DMS79 treated with DMSO at 0.1 percent for 48 hours (cell line): Measurements from ENCODE around the gene TMEM208.

Source experiments
- DNase-seq: peaks from one replicate; lab custom pipeline; 2025; lab: John Stamatoyannopoulos, UW

Gene TMEM208

GRCh38 chr16:67237396-67238277 lies 10.7 kb downstream of the TMEM208 start:
- no peak for DNase-seq

DNA sequence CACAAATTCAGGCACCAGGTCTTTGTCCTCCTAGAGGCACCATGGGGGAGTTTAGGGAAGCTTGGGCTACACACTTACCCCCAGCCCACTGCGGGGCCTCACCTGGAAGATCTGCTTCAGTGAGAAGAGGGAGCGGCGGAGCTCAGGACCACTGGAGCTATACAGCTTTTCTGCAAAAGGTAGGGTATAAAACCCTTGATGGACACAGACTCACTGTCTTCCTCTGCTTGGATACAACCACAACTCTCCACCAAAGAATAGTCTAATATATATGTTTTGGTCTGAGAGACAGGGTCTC lies 11.3 kb downstream of the TMEM208 start:
- no peak for DNase-seq

DNA sequence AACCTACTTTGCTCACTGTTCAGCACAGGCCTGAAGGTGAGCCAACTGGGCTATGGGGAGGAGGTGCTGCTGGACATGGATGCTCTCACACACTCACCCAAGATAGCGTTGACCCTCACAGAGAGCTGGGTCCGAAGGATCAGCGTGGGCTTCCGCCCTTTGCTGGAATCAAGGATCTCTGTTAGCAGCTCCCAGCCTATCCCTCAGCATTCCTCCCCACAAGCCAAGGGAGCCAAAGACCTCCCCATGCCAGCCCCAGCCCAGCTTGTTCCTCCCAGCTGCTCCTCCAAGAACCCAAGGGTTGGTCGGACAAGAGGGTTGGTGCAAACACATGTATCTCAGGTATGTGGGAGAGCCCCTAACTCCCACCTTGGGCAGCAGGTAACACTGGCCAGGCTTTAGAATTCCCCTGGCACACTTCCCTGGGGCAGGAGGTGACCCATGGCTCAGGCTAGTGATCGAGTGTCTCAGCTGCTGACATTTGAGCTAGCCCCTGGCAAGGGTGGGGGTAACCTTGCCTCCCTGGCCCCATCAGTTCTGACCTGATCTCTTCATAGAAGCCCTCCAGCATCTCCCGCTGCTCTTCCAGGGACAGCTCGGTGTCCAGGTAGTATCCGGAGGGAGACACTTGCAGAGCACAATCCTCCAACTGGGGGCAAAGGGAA lies 12.0 kb downstream of the TMEM208 start:
- DNase-seq: no peak

DNA sequence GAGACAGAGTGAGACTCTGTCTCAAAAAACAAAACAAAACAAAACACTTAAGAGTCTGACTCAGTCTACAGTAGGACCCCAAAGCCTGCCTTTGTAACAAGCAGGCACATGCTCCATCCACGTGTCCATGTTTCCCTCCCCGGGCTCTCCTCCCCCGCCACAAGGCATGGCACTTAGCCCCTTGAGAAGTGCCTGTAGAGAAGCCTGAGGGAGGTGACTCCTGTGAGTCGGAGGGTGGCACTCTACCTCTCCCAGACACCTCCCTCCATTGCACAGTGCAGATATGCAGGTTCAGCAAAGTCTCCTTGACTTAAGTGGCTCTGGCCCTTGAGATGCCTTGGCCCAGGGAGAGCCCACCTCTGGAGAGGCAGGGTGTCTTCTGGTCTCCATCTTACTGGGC lies 13.6 kb downstream of the TMEM208 start:
- DNase-seq: peak; percentile 12

DNA sequence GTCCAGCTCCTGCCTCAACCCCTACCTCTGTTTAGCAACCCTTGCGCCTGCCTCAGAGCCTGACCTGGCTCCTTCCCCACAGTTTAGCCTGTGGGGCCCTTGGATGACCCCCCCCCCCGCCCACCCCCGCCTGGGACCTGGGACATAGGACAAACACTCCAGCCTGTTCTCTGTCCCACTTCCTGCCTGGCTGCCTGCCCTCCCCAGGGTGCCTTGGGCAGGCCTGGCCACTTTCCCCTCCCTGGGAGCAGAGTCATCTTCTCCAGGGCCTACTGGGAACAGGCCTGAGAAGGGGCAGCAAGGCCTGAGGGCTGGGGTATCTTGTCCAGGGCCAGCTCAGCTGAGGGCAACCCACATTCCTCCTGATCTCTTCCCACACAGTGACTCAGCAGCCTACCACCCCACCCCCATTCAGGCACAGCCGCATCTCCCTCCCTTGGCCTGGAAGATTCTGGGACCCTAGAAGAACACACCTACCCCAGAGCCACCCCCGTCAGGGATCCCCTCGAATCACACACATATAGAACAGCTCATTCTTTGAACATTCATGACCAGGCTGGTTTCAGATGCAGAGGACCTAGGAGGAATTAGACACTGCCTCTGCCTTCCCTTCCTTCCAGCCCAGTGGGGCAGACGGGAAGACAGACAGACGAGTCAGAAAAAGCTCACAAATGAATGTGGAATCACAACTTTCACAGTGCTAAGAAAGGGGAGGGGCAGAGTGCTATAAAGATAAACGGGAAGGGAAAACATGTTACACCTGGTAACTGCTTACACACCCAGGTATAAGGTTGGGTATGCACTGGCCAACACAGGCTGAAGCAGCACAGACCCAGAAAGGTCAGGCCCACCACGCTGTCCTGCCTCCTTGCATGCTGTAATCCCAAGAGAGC lies 14.3 kb downstream of the TMEM208 start:
- DNase-seq: no peak

DNA sequence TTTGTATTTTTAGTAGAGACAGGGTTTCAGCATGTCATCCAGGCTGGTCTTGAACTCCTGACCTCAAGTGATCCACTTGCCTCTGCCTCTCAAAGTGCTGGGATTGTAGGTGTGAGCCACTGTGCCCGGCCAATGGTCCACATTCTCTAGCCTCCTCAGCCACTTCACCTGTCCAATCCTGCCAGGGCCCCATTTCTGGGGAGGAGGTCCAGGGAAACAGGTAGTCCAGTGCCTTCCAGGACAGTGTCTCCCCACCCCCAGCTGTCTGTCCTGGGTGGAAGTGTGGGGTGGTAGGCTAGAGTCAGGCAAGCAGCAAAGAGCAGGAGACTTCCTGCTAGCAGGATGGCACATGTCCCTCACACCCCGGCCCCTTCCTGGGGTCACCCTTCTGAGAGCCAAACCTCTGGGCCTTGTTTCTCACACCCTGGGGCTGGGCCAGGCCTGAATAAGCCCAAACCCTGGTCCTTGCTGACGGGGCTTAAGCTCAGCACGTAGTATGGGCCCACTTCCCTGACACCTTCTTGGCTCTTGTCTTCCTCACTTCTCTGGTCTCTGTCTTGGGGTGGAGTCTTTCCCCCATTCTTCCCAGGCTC lies 15.3 kb downstream of the TMEM208 start:
- no peak for DNase-seq

GRCh38 chr16:67243481-67243880 lies 16.6 kb downstream of the TMEM208 start:
- no peak for DNase-seq

DNA sequence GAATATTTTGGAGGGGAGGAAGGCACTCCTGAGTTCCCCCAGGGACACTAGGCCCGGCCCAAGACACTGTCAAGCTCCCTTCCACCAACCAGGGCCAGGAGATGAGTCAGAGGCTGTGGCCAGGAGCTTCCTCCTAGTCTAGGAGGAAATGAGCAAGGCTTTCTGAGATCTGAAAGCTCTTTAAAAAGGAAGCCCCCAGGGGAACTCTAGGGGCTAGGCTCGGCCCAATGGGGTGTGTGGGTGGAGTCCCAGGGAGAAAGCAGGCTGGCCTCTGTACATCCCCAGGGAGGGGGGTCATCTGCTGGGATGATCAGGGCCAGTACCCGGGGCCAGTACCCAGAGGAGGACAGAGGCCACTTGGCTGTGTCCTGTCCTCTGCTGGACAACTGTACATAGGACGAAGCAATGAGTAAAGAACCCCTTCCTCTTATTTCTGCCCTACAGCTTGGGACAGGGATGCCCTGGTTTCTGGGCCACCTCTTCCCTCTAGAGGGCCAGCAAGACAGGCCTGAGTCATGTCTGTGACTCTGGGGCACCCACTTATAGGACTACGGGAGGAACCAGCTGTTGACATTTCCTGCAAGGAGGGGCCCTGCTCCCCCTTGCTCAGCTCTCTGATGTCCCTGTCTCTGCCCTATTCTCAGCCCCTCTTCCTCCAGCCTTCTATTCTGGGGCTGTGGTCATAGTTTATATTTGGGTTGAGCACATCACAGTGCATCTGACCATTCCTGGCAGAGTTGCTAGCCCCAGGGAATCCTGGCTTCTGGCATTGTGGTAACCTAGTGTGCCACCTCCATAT lies 17.7 kb downstream of the TMEM208 start:
- no peak for DNase-seq

DNA sequence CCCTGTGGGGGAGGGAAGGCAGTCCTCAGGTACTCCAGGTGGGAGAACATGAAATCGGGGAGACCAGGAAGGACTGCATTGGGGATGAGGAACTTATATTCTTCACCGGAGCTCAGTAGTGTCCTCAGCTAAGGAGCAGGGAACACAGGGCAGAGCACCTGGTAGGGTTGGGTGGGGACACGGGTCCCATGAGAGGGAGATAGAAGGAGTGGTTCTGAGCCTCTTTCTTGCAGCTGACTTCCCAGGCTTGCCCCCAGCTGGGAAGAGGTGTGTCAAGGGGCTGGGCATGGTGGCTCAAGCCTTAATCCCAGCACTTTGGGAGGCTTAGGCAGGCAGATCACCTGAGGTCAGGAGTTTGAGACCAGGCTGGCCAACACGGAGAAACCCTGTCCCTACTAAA lies 18.3 kb downstream of the TMEM208 start:
- no peak for DNase-seq

- no peak for DNase-seq
Observed at GRCh38 chr16:67245674-67246080, 18.7 kb downstream of the TMEM208 start.

- DNase-seq: peak; percentile 2
Observed at GRCh38 chr16:67246081-67246755, 19.3 kb downstream of the TMEM208 start.

DNA sequence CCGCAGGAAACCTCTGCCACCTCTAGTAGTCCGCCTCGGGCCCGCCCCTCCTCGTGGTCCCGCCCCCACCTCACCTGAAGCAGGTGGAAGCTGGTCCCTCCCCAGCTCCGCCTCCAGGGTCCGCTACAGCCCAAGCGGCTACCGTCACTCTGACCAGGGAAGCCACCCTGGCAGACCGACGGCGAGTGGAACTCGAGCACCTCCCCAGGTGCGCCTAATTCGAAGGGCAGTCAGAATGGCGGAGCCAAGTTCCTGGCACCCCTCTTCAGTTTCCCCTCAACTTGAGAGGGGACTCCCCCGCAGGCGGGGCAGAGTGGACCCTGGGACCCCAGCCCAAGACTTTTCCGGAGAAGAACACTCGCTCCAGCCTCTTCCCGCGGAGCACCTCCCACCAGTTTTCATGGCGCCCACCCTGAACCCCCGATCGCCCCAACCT lies 19.8 kb downstream of the TMEM208 start:
- peak; percentile 50 for DNase-seq

DNA sequence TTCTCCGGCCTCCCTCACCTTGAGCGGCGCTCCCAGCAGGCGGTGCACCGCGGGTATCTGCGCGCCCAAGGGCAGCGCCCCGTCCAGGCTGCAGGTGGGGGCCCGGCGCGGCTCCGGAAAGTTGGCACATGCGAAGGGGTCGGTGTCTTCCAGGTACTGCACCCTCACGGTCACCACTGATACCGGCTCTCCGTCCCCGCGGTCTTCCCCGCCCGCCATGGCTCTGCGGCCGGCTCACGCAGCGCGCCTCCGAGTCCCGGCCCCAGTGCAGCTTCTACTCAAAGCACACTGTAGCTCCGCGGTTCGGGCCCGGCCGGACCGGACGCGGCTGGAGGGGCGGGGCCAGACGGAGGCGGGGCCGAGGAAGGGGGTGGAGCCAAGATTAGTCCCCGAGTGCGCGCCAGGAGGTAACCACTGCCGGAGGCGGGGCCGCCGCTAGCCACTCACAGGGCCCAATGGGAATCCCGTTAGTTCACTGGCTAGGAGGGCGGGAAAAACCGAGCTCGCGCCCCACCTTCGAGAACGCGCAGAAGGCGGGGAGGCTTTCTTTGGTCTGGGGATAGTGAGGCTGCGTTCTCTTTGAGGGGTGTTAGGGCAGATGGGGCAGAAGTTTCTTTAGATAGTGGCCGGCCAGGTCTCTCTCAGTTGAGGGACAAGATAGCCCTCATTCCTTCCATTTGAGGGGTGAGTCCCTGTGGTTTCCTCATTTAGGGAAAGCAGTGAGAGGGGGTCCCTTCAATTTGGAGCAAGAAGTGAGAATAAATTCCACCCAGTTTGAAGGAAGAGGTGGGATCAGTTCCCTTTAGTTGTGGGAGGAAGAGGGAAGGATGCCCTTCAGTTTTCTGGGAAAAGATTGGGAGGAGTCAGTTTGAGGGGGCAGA lies 20.5 kb downstream of the TMEM208 start, which contains the start of gene FHOD1:
Gene FHOD1 (minus strand): TSS at position 290 of the 881 bp plus-strand sequence. CDS start 71 bp downstream, at position 219.
- DNase-seq: peak; percentile 72

DNA sequence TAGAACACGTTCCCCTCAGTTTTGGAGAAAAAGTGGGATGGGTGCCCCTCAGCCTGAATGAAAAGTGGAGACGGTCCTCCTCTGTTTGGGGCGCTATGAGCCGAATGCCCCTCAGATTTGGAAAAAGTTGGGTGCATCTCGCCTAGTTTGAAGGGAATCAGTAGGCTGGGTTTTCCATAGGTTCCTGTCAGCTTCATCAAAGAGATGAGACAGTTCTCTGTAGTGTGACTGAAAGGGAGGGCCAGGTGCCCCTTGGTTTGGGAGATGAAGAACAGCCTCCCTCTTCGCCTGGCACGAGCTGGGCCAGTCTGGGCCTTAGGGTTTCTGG lies 21.1 kb downstream of the TMEM208 start:
- no peak for DNase-seq

DNA sequence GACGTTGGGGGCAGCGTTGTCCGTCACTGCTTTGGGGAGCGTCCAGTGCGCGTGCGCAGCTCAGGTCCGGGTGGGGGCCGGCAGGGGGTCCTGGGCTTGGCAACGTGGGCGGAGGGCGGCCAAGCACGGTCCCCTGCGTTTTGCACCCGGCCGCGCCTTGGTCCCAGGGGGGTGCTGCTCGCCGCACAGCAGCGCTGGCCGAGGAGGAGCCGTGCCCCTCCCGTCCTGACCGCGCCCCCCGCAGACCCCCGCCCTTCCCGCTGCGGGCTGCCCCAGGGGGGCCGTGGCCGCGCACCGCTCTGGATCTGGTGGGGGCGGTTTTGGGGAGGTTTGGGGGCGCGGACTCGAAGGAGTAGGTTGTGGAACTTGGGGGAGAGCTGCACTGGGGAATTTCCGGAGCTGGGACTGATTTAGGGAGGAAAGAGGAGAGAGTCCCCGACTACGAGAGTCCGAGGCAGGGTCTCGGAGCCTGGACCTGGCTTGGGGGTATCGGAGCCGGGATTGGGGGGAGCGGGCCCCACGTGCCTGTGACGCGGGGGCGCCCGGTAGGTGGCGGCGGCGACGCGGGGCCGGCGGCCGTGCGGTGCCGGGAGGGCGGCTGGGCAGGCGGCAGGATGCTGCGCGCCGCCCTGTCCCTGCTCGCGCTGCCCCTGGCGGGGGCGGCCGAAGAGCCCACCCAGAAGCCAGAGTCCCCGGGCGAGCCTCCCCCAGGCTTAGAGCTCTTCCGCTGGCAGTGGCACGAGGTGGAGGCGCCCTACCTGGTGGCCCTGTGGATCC lies 21.7 kb downstream of the TMEM208 start, which contains the start of gene SLC9A5:
Gene SLC9A5 (plus strand): TSS at position 579 of the 777 bp plus-strand sequence. CDS start 36 bp downstream, at position 615.
- DNase-seq: no peak

GRCh38 chr16:67249178-67250044 lies 22.5 kb downstream of the TMEM208 start:
- no peak for DNase-seq

DNA sequence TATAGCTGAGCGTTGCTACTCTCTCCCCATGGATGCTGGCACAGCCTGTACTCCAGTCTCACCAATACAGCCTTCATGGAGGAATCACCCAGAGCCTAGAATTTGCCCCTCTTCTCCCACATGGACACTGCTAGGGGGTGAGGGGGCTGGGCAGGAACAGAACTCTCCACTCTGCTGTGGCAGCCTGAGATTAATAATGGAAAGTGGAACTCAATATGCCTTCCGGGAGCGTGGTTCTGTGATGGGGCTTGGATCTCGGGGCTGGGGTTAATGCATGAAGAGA lies 23.1 kb downstream of the TMEM208 start:
- no peak for DNase-seq
